Measurements from ENCODE around the gene RTCB. TPM values are rescaled to one million over a fixed set of nuclear protein-coding genes. Genes with fewer than 3 reads are reported as not detected.
"Not testable (repeated sequence)": the region's sequence is repeated elsewhere in the genome, so short reads cannot be mapped to it uniquely, and the experiment has no call there.

RTCB gene
- total RNA-seq, 2 donors from 2014 or later, result 85.2 to 114 TPM

DNA sequence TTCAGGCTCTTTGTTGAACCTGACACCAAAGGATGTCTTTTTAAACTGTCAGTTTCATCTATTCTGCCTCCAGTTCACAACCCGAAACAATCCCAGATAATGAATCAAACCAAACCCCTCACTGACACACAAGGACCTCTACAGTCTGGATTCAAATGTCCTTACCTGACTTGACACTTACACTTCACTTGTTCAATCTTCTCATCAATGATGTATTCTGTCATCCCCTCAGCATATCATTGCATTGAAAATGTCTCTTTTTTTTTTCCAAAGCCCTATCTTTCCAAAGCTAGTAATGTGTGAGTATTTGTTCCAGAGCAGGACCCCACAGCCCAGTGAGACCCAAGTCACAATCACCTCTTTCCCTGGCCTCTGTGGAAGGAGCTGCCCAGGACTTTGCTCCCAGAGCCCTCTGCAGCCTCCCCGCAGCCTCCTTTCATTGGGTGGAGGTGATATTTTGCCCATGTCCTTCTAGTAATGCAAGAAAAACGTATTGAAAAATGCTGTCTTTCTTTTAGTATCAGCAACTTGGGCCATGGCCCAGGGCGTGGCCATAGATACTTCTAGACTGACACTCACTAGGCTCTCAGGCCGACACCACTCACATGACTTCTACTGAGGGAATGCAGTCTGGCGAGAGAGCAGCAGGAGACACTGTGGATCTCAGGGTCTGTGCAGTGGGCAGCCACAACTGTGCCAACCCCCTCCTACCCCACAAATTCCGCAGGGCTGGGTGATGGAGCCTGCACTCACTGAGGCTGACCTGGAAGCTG lies 36.2 kb downstream of the RTCB start:
- Mint-ChIP-seq H3K4me3 (no peak overlapping the region), H3K36me3 (no peaks in the 10 kb centered on the region), H3K27ac (no peak overlapping the region), H3K27me3 (no peaks in the 10 kb centered on the region), H3K4me1 (ENCODE audit: low read depth in 2 of 2) (no peaks in the 10 kb centered on the region), H3K9me3 (no peaks in the 10 kb centered on the region)
- DNase-seq (ENCODE audit: low spot score), result no peak
- peak; percentile 43 for ATAC-seq

DNA sequence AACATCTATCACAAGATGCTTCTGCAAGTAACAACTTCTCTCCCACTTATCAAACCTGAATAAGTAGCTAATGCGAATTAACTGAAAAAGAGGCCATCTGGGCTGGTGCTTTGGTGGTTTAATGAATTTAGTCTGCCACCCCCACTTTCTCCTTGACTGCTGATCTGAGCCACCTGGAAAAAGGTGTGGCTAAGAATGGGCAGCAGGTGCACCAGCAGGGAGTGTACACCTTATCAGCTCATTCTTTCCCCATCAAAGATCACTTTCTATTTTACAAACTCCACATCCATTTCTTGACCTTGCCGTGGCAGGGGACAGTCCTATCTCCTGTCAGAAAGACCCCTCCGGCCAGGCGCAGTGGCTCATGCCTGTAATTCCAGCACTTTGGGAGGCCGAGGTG lies 47.8 kb downstream of the RTCB start:
- ATAC-seq, result no peak
- Mint-ChIP-seq H3K36me3 (no peaks in the 10 kb centered on the region), H3K4me1 (ENCODE audit: low read depth in 2 of 2) (no peaks in the 10 kb centered on the region), H3K27ac (no peak overlapping the region), H3K27me3 (peaks cover 0 to 3% of the 10 kb centered on the region in 2 donors), H3K9me3 (no peaks in the 10 kb centered on the region), H3K4me3 (no peak overlapping the region)
- no peak for DNase-seq (ENCODE audit: low spot score)

DNA sequence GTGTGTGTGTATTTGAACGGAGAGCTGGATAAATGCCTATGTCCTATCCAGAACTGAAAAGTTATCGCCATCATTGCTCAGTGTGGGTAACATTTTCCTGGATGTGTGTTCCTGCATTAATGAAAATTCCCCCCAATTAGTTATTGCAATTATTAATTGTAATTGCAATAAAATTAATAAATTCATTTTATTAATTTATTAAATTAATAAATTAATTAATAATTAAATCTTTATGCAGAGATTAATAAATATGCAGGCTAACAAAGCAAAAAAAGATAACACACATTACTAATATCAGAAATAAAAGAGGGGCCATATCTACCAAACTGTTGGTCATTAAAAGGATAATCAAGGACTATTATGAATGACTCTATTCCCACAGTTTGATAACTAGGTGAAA lies 50.8 kb downstream of the RTCB start:
- Mint-ChIP-seq H3K27ac (no peak overlapping the region), H3K9me3 (no peaks in the 10 kb centered on the region), H3K27me3 (peaks cover 0 to 3% of the 10 kb centered on the region in 2 donors), H3K4me3 (no peak overlapping the region), H3K36me3 (no peaks in the 10 kb centered on the region), H3K4me1 (ENCODE audit: low read depth in 2 of 2) (no peaks in the 10 kb centered on the region)
- ATAC-seq (no peak), DNase-seq (ENCODE audit: low spot score) (no peak)

DNA sequence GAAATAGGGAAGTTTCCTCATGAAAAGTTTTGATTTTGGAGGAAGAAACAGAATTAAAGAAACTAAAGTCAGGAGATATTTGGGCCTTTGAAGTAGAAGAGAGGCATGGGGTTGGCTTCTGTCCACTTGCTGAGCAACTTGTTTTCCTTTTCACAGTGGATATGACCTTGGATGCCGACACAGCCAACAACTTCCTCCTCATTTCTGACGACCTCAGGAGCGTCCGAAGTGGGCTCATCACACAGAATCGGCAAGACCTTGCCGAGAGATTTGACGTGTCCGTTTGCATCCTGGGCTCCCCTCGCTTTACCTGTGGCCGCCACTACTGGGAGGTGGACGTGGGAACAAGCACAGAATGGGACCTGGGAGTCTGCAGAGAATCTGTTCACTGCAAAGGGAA lies 52.0 kb downstream of the RTCB start:
- not testable (repeated sequence) for H3K27ac Mint-ChIP-seq; H3K9me3 Mint-ChIP-seq; H3K4me1 Mint-ChIP-seq (ENCODE audit: low read depth in 2 of 2); DNase-seq (ENCODE audit: low spot score); H3K36me3 Mint-ChIP-seq; H3K27me3 Mint-ChIP-seq; ATAC-seq; H3K4me3 Mint-ChIP-seq

DNA sequence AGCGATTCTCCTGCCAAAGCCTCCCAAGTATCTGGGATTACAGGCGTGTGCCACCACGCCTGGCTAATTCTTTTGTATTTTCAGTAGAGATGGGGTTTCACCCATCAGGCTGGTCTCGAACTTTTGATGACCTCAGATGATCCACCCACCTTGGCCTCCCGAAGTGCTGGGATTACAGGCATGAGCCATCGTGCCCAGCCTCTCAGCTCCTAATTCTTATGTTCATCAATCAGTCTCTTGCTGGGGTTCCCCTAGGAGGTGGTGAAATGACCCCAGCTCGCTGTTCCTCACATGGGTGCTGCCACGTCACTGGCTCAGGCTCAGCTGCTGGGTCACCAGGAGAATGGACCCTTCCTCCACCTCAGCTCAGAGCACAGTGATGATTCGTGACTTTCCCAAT lies 54.5 kb downstream of the RTCB start, which contains the start of gene RFPL3:
Gene RFPL3, plus strand, starts transcription at position 301 of the 400 bp plus-strand sequence. CDS start 205 bp downstream, outside the sequence.
- not testable (repeated sequence) for H3K9me3 Mint-ChIP-seq; DNase-seq (ENCODE audit: low spot score); H3K27ac Mint-ChIP-seq; H3K4me3 Mint-ChIP-seq; H3K27me3 Mint-ChIP-seq; ATAC-seq; H3K36me3 Mint-ChIP-seq; H3K4me1 Mint-ChIP-seq (ENCODE audit: low read depth in 2 of 2)

DNA sequence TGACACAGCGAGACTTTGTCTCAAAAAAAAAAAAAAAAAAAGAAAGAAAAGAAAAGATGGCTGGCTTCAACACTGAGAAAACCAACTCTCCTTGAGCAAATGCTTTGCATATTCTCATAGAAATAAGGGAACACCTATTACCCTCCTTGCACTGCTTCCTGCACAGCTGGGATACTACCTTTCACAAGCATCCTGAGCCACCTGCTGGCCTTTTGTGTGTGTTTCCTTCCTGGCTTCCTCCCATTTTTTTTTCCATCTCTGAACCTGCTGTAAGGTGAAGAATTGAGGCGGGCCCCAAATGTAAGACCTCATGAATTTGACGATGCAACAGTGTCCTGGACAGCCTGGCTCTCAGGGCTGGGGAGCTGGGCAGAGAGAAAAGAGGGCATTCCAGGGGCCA lies 56.3 kb downstream of the RTCB start:
- Mint-ChIP-seq H3K27me3 (no peaks in the 10 kb centered on the region), H3K9me3 (no peaks in the 10 kb centered on the region), H3K27ac (no peak overlapping the region), H3K36me3 (no peaks in the 10 kb centered on the region), H3K4me3 (no peak overlapping the region), H3K4me1 (ENCODE audit: low read depth in 2 of 2) (no peaks in the 10 kb centered on the region)
- no peak for ATAC-seq
- DNase-seq (ENCODE audit: low spot score), result no peak

DNA sequence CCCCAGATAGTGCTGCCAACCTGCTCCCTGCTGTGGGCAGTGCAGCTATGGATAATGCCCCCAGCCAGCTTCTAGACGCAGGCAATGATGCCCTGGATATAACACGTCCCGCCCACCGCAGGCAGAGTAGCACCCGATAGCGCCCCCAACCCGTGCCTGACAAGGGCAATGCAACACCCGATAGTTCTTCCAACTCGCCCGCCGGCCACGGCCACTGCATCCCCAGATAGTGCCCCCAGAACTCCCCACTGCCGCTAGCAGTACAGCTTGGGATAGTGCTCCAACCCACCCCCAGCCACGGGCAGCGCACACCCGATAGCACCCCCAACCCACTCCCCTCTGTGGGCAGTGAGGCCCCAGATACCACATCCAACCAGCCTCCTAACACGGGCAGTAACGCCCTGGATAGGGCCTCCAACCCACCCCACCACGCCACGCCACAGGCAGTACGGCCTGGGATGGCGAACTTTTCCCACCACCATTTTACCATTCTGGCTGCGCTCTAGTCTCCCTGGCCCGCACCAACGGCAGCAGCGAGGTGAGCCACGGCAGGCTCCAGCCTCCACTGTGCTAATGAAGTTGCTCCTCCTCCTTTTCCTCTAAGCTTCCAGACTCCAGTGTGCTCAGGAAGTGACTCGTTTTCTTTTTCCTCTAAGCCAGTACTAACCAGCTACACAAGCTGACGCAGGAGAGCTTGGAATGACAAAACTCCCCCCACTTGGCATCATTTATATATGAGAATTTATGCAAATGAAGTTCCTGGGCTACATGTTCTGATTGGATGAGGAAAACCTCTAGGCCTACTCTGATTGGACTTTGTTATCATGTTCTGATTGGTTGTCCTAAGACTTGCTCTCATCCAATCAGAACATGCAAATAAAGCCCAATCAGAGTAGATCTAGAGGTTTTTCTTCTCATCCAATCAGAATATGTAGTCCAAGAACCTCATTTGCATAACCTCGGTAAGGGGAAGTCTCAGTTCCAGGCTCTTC lies 57.4 kb downstream of the RTCB start:
- Mint-ChIP-seq H3K36me3 (no peaks in the 10 kb centered on the region), H3K27me3 (no peaks in the 10 kb centered on the region), H3K4me1 (ENCODE audit: low read depth in 2 of 2) (no peaks in the 10 kb centered on the region), H3K9me3 (no peaks in the 10 kb centered on the region), H3K4me3 (no peak overlapping the region), H3K27ac (no peak overlapping the region)
- ATAC-seq (peak in 1 of 2 donors; percentile 40), DNase-seq (ENCODE audit: low spot score) (no peak)

DNA sequence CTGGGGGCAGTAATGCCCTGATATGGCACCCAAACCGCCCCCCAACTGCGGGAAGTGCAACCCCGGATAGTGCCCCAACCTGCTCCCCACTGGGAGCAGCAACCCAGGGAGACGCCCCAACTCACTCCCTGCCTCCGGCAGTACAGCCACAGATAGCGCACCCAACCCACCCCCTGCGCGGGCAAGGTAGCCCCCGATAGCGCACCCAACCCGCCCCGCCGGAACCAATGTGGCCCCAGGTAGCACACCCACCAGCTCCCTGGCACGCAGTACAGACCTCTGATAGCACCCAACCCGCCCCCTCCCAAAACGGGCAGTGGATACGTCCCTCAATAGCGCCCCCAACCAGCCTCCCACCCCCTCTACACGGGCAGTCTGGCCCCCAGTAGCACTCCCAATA lies 58.2 kb downstream of the RTCB start:
- no peaks in the 10 kb centered on the region for H3K36me3 Mint-ChIP-seq
- no peaks in the 10 kb centered on the region for H3K27me3 Mint-ChIP-seq
- no peak overlapping the region for H3K27ac Mint-ChIP-seq
- no peak overlapping the region for H3K4me3 Mint-ChIP-seq
- ATAC-seq (peak in 1 of 2 donors; percentile 8), DNase-seq (ENCODE audit: low spot score) (no peak)
- H3K9me3 Mint-ChIP-seq, result no peaks in the 10 kb centered on the region
- no peaks in the 10 kb centered on the region for H3K4me1 Mint-ChIP-seq (ENCODE audit: low read depth in 2 of 2)

DNA sequence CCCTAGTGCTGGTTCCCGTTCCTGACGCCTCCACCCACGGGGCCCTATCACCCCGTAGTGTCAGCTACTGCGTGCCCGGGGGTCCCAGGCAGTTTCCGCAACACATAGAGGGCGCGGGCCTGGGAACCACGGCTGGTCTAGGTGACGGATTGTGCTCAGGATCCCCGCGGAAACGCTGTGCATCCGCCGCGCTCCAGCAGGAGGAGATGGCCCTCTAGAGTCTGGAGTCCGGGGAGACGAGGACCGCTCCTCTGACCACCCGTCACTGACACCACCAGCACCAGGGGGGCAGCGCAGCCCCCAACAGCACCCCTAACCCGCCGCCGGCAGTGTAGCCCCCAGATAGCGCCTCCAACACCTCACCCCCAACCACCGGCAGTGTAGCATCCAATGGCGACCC lies 58.8 kb downstream of the RTCB start:
- Mint-ChIP-seq H3K27ac (no peak overlapping the region), H3K4me3 (no peak overlapping the region)
- peak; percentile 5 to 10 for ATAC-seq

DNA sequence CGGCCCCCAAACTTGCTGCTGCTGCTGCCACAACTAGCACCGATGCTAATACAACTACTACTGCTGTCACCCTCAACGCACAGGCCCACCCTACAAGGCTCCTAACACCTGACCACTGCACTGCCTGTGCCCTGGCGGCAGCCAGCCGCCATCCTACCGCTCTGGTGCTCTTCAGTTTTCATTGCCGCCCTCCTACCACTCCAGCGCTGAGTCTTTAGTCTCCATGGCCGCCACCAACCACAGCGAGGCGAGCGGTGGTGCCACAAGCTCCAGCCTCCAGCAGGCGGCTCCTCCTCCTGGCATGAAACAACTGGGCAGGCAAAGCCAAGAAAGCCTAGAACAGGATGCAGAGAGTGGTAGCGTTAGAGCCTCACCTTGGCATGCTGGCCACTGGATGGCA lies 59.4 kb downstream of the RTCB start:
- Mint-ChIP-seq H3K27me3 (no peaks in the 10 kb centered on the region), H3K36me3 (no peaks in the 10 kb centered on the region), H3K4me1 (ENCODE audit: low read depth in 2 of 2) (no peaks in the 10 kb centered on the region), H3K4me3 (no peak overlapping the region), H3K9me3 (no peaks in the 10 kb centered on the region), H3K27ac (no peak overlapping the region)
- ATAC-seq (no peak), DNase-seq (ENCODE audit: low spot score) (no peak)

More for the DNA sequence above, 58.8 kb downstream of the RTCB start:
- no peaks in the 10 kb centered on the region for H3K4me1 Mint-ChIP-seq (ENCODE audit: low read depth in 2 of 2)
- no peaks in the 10 kb centered on the region for H3K27me3 Mint-ChIP-seq
- no peak for DNase-seq (ENCODE audit: low spot score)
- H3K9me3 Mint-ChIP-seq, result no peaks in the 10 kb centered on the region
- no peaks in the 10 kb centered on the region for H3K36me3 Mint-ChIP-seq

DNA sequence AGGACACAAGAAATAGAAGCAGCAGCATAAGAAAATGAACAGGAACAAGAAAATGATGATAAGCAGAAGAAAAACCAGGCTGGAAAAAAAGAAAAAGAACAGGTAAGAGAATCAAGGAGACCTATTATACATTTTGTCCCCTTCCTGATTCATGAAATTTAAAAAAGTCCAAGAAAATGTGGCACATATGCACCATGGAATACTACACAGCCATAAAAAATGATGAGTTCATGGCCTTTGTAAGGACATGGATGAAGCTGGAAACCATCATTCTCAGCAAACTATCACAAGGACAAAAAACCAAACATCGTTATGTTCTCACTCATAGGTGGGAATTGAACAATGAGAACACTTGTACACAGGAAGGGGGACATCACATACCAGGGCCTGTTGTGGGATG lies 60.2 kb downstream of the RTCB start:
- H3K4me3 Mint-ChIP-seq; DNase-seq (ENCODE audit: low spot score); ATAC-seq: not testable (repeated sequence)

DNA sequence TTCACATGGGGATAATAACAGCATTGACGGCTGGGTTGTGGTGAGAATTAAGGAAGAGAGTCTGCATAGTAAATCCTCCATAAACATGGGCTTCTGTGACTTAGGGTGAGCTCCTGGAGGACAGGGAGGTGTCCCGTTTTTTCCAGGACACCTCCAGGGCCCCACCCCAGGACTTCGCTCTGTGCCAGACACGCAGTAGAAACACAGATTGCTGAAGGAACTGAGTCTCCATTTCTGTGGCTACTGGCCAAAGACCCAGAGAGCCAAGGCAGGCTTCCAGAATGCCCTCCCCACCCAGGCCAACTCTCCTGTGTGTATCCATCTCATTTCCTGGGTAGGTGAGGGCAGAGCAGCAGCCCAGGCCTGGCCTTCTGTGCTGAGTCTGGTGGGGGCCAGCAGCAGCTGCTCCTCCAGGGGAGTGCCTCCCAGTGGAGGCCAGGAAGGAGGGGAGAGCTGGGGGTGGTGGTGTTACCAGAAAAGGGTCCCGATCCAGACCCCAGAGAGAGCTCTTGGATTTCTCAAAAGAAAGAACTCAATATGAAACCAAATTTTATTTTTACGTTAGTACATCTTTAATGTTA lies 63.9 kb downstream of the RTCB start:
- H3K9me3 Mint-ChIP-seq, result no peaks in the 10 kb centered on the region
- peaks cover 0 to 4% of the 10 kb centered on the region in 2 donors for H3K4me1 Mint-ChIP-seq (ENCODE audit: low read depth in 2 of 2)
- peaks cover 9 to 15% of the 10 kb centered on the region in 2 donors for H3K27me3 Mint-ChIP-seq
- DNase-seq (ENCODE audit: low spot score), result no peak
- H3K27ac Mint-ChIP-seq, result no peak overlapping the region
- no peak for ATAC-seq
- no peaks in the 10 kb centered on the region for H3K36me3 Mint-ChIP-seq
- no peak overlapping the region for H3K4me3 Mint-ChIP-seq

More for the DNA sequence above, 60.2 kb downstream of the RTCB start:
- not testable (repeated sequence) for H3K27me3 Mint-ChIP-seq; H3K36me3 Mint-ChIP-seq; H3K9me3 Mint-ChIP-seq; H3K27ac Mint-ChIP-seq; H3K4me1 Mint-ChIP-seq (ENCODE audit: low read depth in 2 of 2)

DNA sequence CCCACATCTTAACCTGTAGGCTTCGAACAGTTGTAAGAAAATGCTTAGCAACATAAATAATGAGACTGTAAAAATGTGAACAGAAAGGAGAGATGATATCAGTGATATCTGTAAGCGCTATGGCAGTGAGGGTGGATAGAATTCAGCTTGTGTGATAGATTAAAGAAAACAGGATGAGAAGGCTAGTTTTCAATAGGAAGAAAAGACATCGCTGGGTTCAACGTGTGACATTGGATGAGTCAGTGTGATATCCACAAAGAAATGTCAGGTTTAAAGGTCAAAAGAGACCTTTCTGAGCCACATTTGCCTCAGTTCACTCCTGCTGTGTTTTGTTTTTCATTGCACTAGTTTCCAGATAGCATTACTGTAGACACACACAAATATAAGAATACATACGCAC lies 68.1 kb downstream of the RTCB start:
- Mint-ChIP-seq H3K27me3 (peaks cover 32 to 38% of the 10 kb centered on the region in 2 donors), H3K4me3 (peak overlapping the region; percentile 2), H3K36me3 (no peaks in the 10 kb centered on the region), H3K9me3 (no peaks in the 10 kb centered on the region), H3K4me1 (ENCODE audit: low read depth in 2 of 2) (peaks cover 0 to 8% of the 10 kb centered on the region in 2 donors), H3K27ac (no peak overlapping the region)
- peak in 1 of 2 donors; percentile 31 for ATAC-seq
- no peak for DNase-seq (ENCODE audit: low spot score)

Data from natural killer cell treated with Interleukin-12 subunit alpha and Interleukin-12 subunit beta and Interleukin-15 and Interleukin-18, amount 100 ng/mL, for 72 hours (primary cell).